SK-N-SH treated with all-trans-retinoic acid at 6 μM for 48 hours (cell line): ENCODE data around the gene FAF2.

Source experiments
- BACH2 ChIP-seq: fragments of 250-450 bp; sonication (Bioruptor Pico); IDR thresholded peaks from 2 replicates; pipeline ENCODE4 v1.9.0; 2021; ENCODE audit warnings: mild to moderate bottlenecking, borderline replicate concordance
- GLIS3 ChIP-seq: fragments of 250-450 bp; sonication (Bioruptor Pico); IDR thresholded peaks from 2 replicates; pipeline ENCODE4 v1.5.0; 2020; ENCODE audit warnings: mild to moderate bottlenecking, moderate library complexity
- ISL1 ChIP-seq: fragments of 250-450 bp; sonication (Bioruptor Pico); IDR thresholded peaks from 2 replicates; pipeline ENCODE4 v2.1.2; 2022; ENCODE audit warnings: mild to moderate bottlenecking, moderate library complexity

GRCh38 chr5:176463113-176463764, 15.1 kb downstream of the FAF2 start:
- TF ChIP-seq GLIS3 = no peak
- no peak for TF ChIP-seq BACH2 (CRISPR knock-in tag)
- TF ChIP-seq ISL1 (CRISPR knock-in tag) = no peak
